H1 (cell line): ENCODE measurements around the gene USE1.

Experiments used
- ATF3 ChIP-seq: IDR thresholded peaks from 2 replicates; pipeline ENCODE4 v1.6.1; 2011; ENCODE audit warnings: low read depth, mild to moderate bottlenecking, low read length; ENCODE audit not compliant: insufficient read depth
- BACH1 ChIP-seq: IDR thresholded peaks from 2 replicates; pipeline ENCODE4 v1.6.1; 2012; ENCODE audit warnings: low read length, improper control_type of control experiment
- CBX8 ChIP-seq: fragments of 300-800, 300-1000 bp; sonication (generic); IDR thresholded peaks from 2 replicates; pipeline ENCODE4 v1.7.1; 2016; ENCODE audit warnings: low read depth, low read length, borderline replicate concordance
- CREB1 ChIP-seq: IDR thresholded peaks from 2 replicates; pipeline ENCODE4 v1.6.1; 2012; ENCODE audit warnings: inconsistent platforms
- E2F6 ChIP-seq: IDR thresholded peaks from 2 replicates; pipeline ENCODE4 v1.6.1; 2012; ENCODE audit warnings: inconsistent platforms
- EZH2 ChIP-seq: fragments of 200-600 bp; sonication (generic); IDR thresholded peaks from 2 replicates; pipeline ENCODE4 v1.7.1; 2012; ENCODE audit warnings: low read depth, mild to moderate bottlenecking, moderate library complexity, low read length, inconsistent platforms; ENCODE audit not compliant: severe bottlenecking
- FOSL1 ChIP-seq: IDR thresholded peaks from 2 replicates; pipeline ENCODE4 v1.6.1; 2011; ENCODE audit warnings: mild to moderate bottlenecking, low read depth, low read length, moderate library complexity; ENCODE audit not compliant: insufficient read depth
- GABPA ChIP-seq: IDR thresholded peaks from 2 replicates; pipeline ENCODE4 v1.6.1; 2011; ENCODE audit warnings: mild to moderate bottlenecking, low read length, moderate library complexity, borderline replicate concordance; ENCODE audit not compliant: insufficient read depth
- POLR2A ChIP-seq, 2 experiments: IDR thresholded peaks; 1 replicate in 1 of 2; 2 replicates in 1 of 2; pipeline ENCODE4 v1.6.1; 2011; ENCODE audit warnings: low read depth in 2 of 2, low read length in 2 of 2, mild to moderate bottlenecking in 2 of 2; ENCODE audit errors: control extremely low read depth in 1 of 2
- POLR2AphosphoS5 ChIP-seq: IDR thresholded peaks from 2 replicates; pipeline ENCODE4 v1.6.1; 2011; ENCODE audit warnings: low read depth, low read length
- TF ChIP-seq, protein P1 (sequence below), 3 experiments: IDR thresholded peaks; 1 replicate in 2 of 3; 2 replicates in 1 of 3; pipeline versions ENCODE4 v1.5.1 to v1.6.1; 2011; ENCODE audit warnings: low read length in 3 of 3, mild to moderate bottlenecking in 3 of 3, inconsistent platforms in 2 of 3, low read depth in 1 of 3, moderate library complexity in 1 of 3; ENCODE audit not compliant: insufficient read depth in 1 of 3; ENCODE audit errors: control extremely low read depth in 1 of 3

GRCh38 chr19:17240826-17241399 lies 25.8 kb downstream of the USE1 start:
- TF ChIP-seq EZH2 (no peak), POLR2AphosphoS5 (no peak), FOSL1 (no peak), POLR2A (IDR thresholded peaks at IDR 0.05; ENCODE audit: control extremely low read depth in 1 of 2, low read depth in 2 of 2, low read length in 2 of 2) (no peak), CBX8 (no peak), ATF3 (no peak), E2F6 (no peak), GABPA (no peak), BACH1 (no peak), CREB1 (no peak)
- TF ChIP-seq, protein P1, sequence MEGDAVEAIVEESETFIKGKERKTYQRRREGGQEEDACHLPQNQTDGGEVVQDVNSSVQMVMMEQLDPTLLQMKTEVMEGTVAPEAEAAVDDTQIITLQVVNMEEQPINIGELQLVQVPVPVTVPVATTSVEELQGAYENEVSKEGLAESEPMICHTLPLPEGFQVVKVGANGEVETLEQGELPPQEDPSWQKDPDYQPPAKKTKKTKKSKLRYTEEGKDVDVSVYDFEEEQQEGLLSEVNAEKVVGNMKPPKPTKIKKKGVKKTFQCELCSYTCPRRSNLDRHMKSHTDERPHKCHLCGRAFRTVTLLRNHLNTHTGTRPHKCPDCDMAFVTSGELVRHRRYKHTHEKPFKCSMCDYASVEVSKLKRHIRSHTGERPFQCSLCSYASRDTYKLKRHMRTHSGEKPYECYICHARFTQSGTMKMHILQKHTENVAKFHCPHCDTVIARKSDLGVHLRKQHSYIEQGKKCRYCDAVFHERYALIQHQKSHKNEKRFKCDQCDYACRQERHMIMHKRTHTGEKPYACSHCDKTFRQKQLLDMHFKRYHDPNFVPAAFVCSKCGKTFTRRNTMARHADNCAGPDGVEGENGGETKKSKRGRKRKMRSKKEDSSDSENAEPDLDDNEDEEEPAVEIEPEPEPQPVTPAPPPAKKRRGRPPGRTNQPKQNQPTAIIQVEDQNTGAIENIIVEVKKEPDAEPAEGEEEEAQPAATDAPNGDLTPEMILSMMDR (IDR thresholded peaks at IDR 0.05; ENCODE audit: control extremely low read depth in 1 of 3, insufficient read depth in 1 of 3, low read depth in 1 of 3, low read length in 3 of 3), result no peak
